HepG2 (cell line): ENCODE data around the gene THAP2. TPM values are rescaled to one million over a fixed set of nuclear protein-coding genes. Genes with fewer than 3 reads are reported as not detected.

Experiments
- DNMT1 ChIP-seq: sonication (generic); formaldehyde crosslinking; IDR thresholded peaks from 2 replicates; pipeline ENCODE4 v1.5.1; 2020; ENCODE audit warnings: mild to moderate bottlenecking, missing genetic modification reagents
- HNF1B ChIP-seq: sonication (generic); formaldehyde crosslinking; IDR thresholded peaks from 2 replicates; pipeline ENCODE4 v1.5.1; 2020; ENCODE audit warnings: mild to moderate bottlenecking, moderate library complexity, missing genetic modification reagents
- IKZF1 ChIP-seq: fragments of 450-650 bp; IDR thresholded peaks from 2 replicates; pipeline ENCODE4 v1.7.1; 2016
- JUND ChIP-seq: sonication (generic); formaldehyde crosslinking; IDR thresholded peaks from 2 replicates; pipeline ENCODE4 v1.8.0; 2022; ENCODE audit warnings: mild to moderate bottlenecking, missing genetic modification reagents
- KDM5B ChIP-seq: sonication (generic); formaldehyde crosslinking; IDR thresholded peaks from 2 replicates; pipeline ENCODE4 v1.4.0; 2020; ENCODE audit warnings: missing genetic modification reagents, mild to moderate bottlenecking, borderline replicate concordance
- RFXAP ChIP-seq: sonication (generic); formaldehyde crosslinking; IDR thresholded peaks from 2 replicates; pipeline ENCODE4 v1.4.0; 2020; ENCODE audit warnings: missing genetic modification reagents, borderline replicate concordance
- SOX13 ChIP-seq, 3 experiments: fragments of 450-650 bp in 1 of 3; sonication (generic) in 1 of 3; formaldehyde crosslinking in 1 of 3; IDR thresholded peaks in 2 of 3; conservative IDR thresholded peaks in 1 of 3; 2 replicates each; pipeline versions ENCODE4 v1.5.0 to v1.6.1; 2016 to 2020; ENCODE audit warnings: antibody characterized with exemption in 1 of 3, mild to moderate bottlenecking in 1 of 3, missing compliant biosample characterization in 1 of 3, missing genetic modification reagents in 1 of 3, moderate library complexity in 1 of 3
- TCF7 ChIP-seq: sonication (generic); IDR thresholded peaks from 2 replicates; pipeline ENCODE4 v1.6.1; 2016; ENCODE audit warnings: antibody characterized with exemption, low read depth
- ZFX ChIP-seq: sonication (generic); formaldehyde crosslinking; IDR thresholded peaks from 2 replicates; pipeline ENCODE4 v1.4.0; 2020; ENCODE audit warnings: mild to moderate bottlenecking, low read depth, missing genetic modification reagents, moderate library complexity
- ZKSCAN5 ChIP-seq: sonication (generic); formaldehyde crosslinking; IDR thresholded peaks from 2 replicates; pipeline ENCODE4 v1.5.1; 2020; ENCODE audit warnings: mild to moderate bottlenecking, missing genetic modification reagents
- ZNF792 ChIP-seq: IDR thresholded peaks from 2 replicates; pipeline ENCODE4 v1.6.1; 2016
- polyA plus RNA-seq, 8 experiments: library from polyadenylated mRNA; depleted of rRNA in 3 of 8; stranded (reverse) in 7 of 8; unstranded in 1 of 8; fragments of >200 nt; fragmentation: Illumina TruSeq in 4 of 8; extraction: Trizol in 4 of 8; gene quantifications; 2 replicates each; pipeline versions ENCODE4 v1.2.1 to v1.2.3, GENCODE V29; 2011 to 2016; ENCODE audit warnings: low read depth in 4 of 8, missing spikeins in 1 of 8, mixed read lengths in 1 of 8; ENCODE audit not compliant: insufficient read depth in 1 of 8
- total RNA-seq, 5 experiments: library from RNA; depleted of rRNA; stranded (reverse); fragments of >200 nt; fragmentation: Illumina TruSeq; extraction: Trizol; gene quantifications; 2 replicates each; pipeline ENCODE4 v1.2.3, GENCODE V29; 2016; ENCODE audit warnings: low read depth in 1 of 5
- TF ChIP-seq, protein P1 (sequence below): sonication (generic); formaldehyde crosslinking; IDR thresholded peaks from one replicate; pipeline ENCODE4 v1.5.1; 2020; ENCODE audit warnings: mild to moderate bottlenecking, missing genetic modification reagents; ENCODE audit errors: not compliant biosample characterization
- TF ChIP-seq, protein P2 (sequence below): sonication (generic); formaldehyde crosslinking; IDR thresholded peaks from 2 replicates; pipeline ENCODE4 v1.9.0; 2021; ENCODE audit warnings: missing genetic modification reagents, mild to moderate bottlenecking, borderline replicate concordance
- TF ChIP-seq, protein P3 (sequence below): sonication (generic); formaldehyde crosslinking; IDR thresholded peaks from 2 replicates; pipeline ENCODE4 v1.4.0; 2020; ENCODE audit warnings: mild to moderate bottlenecking, missing genetic modification reagents, borderline replicate concordance

THAP2 gene
- total and polyA plus RNA-seq, 2 of the 13 experiments (the other 11 are each of a cell fraction or from before 2014, with no cell fraction given), result 5.2 to 6.2 TPM

- TF ChIP-seq, protein P1, sequence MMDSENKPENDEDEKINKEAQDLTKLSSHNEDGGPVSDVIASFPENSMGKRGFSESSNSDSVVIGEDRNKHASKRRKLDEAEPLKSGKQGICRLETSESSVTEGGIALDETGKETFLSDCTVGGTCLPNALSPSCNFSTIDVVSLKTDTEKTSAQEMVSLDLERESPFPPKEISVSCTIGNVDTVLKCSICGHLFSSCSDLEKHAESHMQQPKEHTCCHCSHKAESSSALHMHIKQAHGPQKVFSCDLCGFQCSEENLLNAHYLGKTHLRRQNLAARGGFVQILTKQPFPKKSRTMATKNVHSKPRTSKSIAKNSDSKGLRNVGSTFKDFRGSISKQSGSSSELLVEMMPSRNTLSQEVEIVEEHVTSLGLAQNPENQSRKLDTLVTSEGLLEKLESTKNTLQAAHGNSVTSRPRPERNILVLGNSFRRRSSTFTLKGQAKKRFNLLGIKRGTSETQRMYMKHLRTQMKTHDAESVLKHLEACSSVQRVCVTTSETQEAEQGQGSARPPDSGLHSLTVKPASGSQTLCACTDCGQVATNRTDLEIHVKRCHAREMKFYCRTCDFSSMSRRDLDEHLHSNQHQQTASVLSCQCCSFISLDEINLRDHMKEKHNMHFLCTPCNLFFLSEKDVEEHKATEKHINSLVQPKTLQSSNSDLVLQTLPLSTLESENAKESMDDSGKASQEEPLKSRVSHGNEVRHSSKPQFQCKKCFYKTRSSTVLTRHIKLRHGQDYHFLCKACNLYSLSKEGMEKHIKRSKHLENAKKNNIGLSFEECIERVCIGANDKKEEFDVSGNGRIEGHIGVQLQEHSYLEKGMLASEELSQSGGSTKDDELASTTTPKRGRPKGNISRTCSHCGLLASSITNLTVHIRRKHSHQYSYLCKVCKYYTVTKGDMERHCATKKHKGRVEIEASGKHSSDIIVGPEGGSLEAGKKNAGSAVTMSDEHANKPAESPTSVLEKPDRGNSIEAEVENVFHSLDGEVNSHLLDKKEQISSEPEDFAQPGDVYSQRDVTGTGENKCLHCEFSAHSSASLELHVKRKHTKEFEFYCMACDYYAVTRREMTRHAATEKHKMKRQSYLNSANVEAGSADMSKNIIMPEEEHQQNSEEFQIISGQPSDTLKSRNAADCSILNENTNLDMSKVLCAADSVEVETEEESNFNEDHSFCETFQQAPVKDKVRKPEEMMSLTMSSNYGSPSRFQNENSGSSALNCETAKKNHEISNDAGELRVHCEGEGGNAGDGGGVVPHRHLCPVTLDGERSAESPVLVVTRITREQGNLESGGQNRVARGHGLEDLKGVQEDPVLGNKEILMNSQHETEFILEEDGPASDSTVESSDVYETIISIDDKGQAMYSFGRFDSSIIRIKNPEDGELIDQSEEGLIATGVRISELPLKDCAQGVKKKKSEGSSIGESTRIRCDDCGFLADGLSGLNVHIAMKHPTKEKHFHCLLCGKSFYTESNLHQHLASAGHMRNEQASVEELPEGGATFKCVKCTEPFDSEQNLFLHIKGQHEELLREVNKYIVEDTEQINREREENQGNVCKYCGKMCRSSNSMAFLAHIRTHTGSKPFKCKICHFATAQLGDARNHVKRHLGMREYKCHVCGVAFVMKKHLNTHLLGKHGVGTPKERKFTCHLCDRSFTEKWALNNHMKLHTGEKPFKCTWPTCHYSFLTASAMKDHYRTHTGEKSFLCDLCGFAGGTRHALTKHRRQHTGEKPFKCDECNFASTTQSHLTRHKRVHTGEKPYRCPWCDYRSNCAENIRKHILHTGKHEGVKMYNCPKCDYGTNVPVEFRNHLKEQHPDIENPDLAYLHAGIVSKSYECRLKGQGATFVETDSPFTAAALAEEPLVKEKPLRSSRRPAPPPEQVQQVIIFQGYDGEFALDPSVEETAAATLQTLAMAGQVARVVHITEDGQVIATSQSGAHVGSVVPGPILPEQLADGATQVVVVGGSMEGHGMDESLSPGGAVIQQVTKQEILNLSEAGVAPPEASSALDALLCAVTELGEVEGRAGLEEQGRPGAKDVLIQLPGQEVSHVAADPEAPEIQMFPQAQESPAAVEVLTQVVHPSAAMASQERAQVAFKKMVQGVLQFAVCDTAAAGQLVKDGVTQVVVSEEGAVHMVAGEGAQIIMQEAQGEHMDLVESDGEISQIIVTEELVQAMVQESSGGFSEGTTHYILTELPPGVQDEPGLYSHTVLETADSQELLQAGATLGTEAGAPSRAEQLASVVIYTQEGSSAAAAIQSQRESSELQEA (CRISPR knock-in tag), result no peak
- TF ChIP-seq SOX13 (IDR thresholded peaks at IDR 0.05), result no peak; the same call in 1 of the 2 replicates
- TF ChIP-seq SOX13 (CRISPR knock-in tag; conservative IDR thresholded peaks at IDR 0.05 in 1 of 2, IDR thresholded peaks at IDR 0.05 in 1 of 2), result peak in 1 of 2 experiments; percentile 50; a peak in 2 of 4 replicates
- no peak for TF ChIP-seq DNMT1
- no peak for TF ChIP-seq IKZF1
- peak; percentile 44; the same call in 1 of the 2 replicates for TF ChIP-seq RFXAP (CRISPR knock-in tag)
- peak; percentile 45; the same call in 1 of the 2 replicates for TF ChIP-seq ZNF792
- no peak for TF ChIP-seq ZKSCAN5 (CRISPR knock-in tag)
- 0 out of 2 replicates have a peak, but pooled peaks have one; percentile 38 for TF ChIP-seq HNF1B (CRISPR knock-in tag)
- no peak for TF ChIP-seq TCF7
- TF ChIP-seq, protein P2, sequence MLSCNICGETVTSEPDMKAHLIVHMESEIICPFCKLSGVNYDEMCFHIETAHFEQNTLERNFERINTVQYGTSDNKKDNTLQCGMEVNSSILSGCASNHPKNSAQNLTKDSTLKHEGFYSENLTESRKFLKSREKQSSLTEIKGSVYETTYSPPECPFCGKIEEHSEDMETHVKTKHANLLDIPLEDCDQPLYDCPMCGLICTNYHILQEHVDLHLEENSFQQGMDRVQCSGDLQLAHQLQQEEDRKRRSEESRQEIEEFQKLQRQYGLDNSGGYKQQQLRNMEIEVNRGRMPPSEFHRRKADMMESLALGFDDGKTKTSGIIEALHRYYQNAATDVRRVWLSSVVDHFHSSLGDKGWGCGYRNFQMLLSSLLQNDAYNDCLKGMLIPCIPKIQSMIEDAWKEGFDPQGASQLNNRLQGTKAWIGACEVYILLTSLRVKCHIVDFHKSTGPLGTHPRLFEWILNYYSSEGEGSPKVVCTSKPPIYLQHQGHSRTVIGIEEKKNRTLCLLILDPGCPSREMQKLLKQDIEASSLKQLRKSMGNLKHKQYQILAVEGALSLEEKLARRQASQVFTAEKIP (CRISPR knock-in tag), result no peak
- TF ChIP-seq KDM5B, result peak; percentile 70
- peak; percentile 67 for TF ChIP-seq ZFX
- no peak for TF ChIP-seq JUND (CRISPR knock-in tag)
- TF ChIP-seq, protein P3, sequence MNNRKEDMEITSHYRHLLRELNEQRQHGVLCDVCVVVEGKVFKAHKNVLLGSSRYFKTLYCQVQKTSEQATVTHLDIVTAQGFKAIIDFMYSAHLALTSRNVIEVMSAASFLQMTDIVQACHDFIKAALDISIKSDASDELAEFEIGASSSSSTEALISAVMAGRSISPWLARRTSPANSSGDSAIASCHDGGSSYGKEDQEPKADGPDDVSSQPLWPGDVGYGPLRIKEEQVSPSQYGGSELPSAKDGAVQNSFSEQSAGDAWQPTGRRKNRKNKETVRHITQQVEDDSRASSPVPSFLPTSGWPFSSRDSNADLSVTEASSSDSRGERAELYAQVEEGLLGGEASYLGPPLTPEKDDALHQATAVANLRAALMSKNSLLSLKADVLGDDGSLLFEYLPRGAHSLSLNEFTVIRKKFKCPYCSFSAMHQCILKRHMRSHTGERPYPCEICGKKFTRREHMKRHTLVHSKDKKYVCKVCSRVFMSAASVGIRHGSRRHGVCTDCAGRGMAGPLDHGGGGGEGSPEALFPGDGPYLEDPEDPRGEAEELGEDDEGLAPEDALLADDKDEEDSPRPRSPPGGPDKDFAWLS (CRISPR knock-in tag), result no peak
Measured at GRCh38 chr12:71663561-71664410, at the start of gene THAP2, which contains the start of gene ZFC3H1 (continued).
